Activated T-cell treated with anti-CD3 and anti-CD28 coated beads for 24 hours (primary cell): ENCODE measurements around the gene BLTP3A.

ENCODE experiments used
- DNase-seq: peaks from one replicate; pipeline ENCODE4 v3.0.0-alpha.2; 2020; ENCODE audit warnings: low read depth

Gene BLTP3A

GRCh38 chr6:34832942-34833341 is 41.1 kb downstream of the BLTP3A start:
- no peak for DNase-seq

- no peak for DNase-seq
Observed at GRCh38 chr6:34834789-34835518, 43.1 kb downstream of the BLTP3A start.

GRCh38 chr6:34836008-34836407 is 44.1 kb downstream of the BLTP3A start:
- DNase-seq, result no peak

GRCh38 chr6:34836451-34836850 is 44.6 kb downstream of the BLTP3A start:
- DNase-seq, result no peak

- no peak for DNase-seq
Observed at GRCh38 chr6:34837528-34837927, 45.6 kb downstream of the BLTP3A start.

GRCh38 chr6:34839666-34840352 is 47.9 kb downstream of the BLTP3A start:
- no peak for DNase-seq
